HepG2 (cell line): ENCODE measurements around the gene IL1A. TPM values are rescaled to one million over a fixed set of nuclear protein-coding genes. Genes with fewer than 3 reads are reported as not detected.
A peak's percentile ranks its signal among the peaks of the same experiment; 100 is the strongest.

ENCODE experiments used
- CTCF ChIP-seq: sonication (generic); formaldehyde crosslinking; IDR thresholded peaks from 2 replicates; pipeline ENCODE4 v1.5.0; 2020; ENCODE audit warnings: mild to moderate bottlenecking, missing genetic modification reagents, moderate library complexity
- DDIT3 ChIP-seq: sonication (generic); formaldehyde crosslinking; IDR thresholded peaks from 2 replicates; pipeline ENCODE4 v1.4.0; 2020; ENCODE audit warnings: mild to moderate bottlenecking, missing genetic modification reagents
- EED ChIP-seq: sonication (generic); formaldehyde crosslinking; IDR thresholded peaks from 2 replicates; pipeline ENCODE4 v1.5.0; 2020; ENCODE audit warnings: mild to moderate bottlenecking, missing genetic modification reagents
- ELF1 ChIP-seq: sonication (generic); formaldehyde crosslinking; IDR thresholded peaks from 2 replicates; pipeline ENCODE4 v1.4.0; 2020; ENCODE audit warnings: missing genetic modification reagents
- FLYWCH1 ChIP-seq: sonication (generic); formaldehyde crosslinking; IDR thresholded peaks from 2 replicates; pipeline ENCODE4 v1.8.1; 2023; ENCODE audit warnings: mild to moderate bottlenecking, missing genetic modification reagents
- FOSL1 ChIP-seq: sonication (generic); formaldehyde crosslinking; IDR thresholded peaks from 2 replicates; pipeline ENCODE4 v1.9.0; 2021; ENCODE audit warnings: missing genetic modification reagents, borderline replicate concordance
- GATAD1 ChIP-seq: IDR thresholded peaks from 2 replicates; pipeline ENCODE4 v1.6.1; 2016; ENCODE audit warnings: missing genetic modification reagents, missing compliant biosample characterization
- LCORL ChIP-seq, 2 experiments: fragments of 450-650 bp in 1 of 2; sonication (generic) in 1 of 2; formaldehyde crosslinking in 1 of 2; IDR thresholded peaks; 2 replicates each; pipeline versions ENCODE4 v1.5.0 to v1.6.1; 2017 to 2020; ENCODE audit warnings: antibody characterized with exemption in 1 of 2, missing genetic modification reagents in 1 of 2
- PHB2 ChIP-seq: fragments of 450-650 bp; IDR thresholded peaks from 2 replicates; pipeline ENCODE4 v1.6.1; 2018; ENCODE audit not compliant: partially characterized antibody
- TAF15 ChIP-seq: fragments of 200-400 bp; formaldehyde crosslinking; IDR thresholded peaks from one replicate; pipeline ENCODE4 v1.6.1; 2018; ENCODE audit warnings: mild to moderate bottlenecking, low read depth, low read length; ENCODE audit not compliant: poor library complexity, severe bottlenecking
- TP53 ChIP-seq: sonication (generic); formaldehyde crosslinking; conservative IDR thresholded peaks from 2 replicates; pipeline ENCODE4 v1.4.0; 2020; ENCODE audit warnings: missing genetic modification reagents
- ZFP36L1 ChIP-seq: sonication (generic); formaldehyde crosslinking; IDR thresholded peaks from 2 replicates; pipeline ENCODE4 v1.8.0; 2022; ENCODE audit warnings: mild to moderate bottlenecking, missing genetic modification reagents, moderate library complexity
- ZNF234 ChIP-seq: sonication (generic); formaldehyde crosslinking; conservative IDR thresholded peaks from 2 replicates; pipeline ENCODE4 v1.5.1; 2020; ENCODE audit warnings: mild to moderate bottlenecking, missing genetic modification reagents
- ZNF33A ChIP-seq: sonication (generic); formaldehyde crosslinking; IDR thresholded peaks from 2 replicates; pipeline ENCODE4 v1.5.1; 2020; ENCODE audit warnings: missing genetic modification reagents, mild to moderate bottlenecking, moderate library complexity, borderline replicate concordance
- ZNF362 ChIP-seq: sonication (generic); formaldehyde crosslinking; IDR thresholded peaks from 2 replicates; pipeline ENCODE4 v1.4.0; 2020; ENCODE audit warnings: missing genetic modification reagents, mild to moderate bottlenecking, borderline replicate concordance
- ZNF382 ChIP-seq: sonication (generic); formaldehyde crosslinking; IDR thresholded peaks from 2 replicates; pipeline ENCODE4 v1.5.0; 2020; ENCODE audit warnings: missing genetic modification reagents, mild to moderate bottlenecking, borderline replicate concordance
- ZNF589 ChIP-seq: sonication (generic); formaldehyde crosslinking; conservative IDR thresholded peaks from 2 replicates; pipeline ENCODE4 v1.8.0; 2022; ENCODE audit warnings: mild to moderate bottlenecking, moderate library complexity, missing genetic modification reagents
- polyA plus RNA-seq, 8 experiments: library from polyadenylated mRNA; depleted of rRNA in 3 of 8; stranded (reverse) in 7 of 8; unstranded in 1 of 8; fragments of >200 nt; fragmentation: Illumina TruSeq in 4 of 8; extraction: Trizol in 4 of 8; gene quantifications; 2 replicates each; pipeline versions ENCODE4 v1.2.1 to v1.2.3, GENCODE V29; 2011 to 2016; ENCODE audit warnings: low read depth in 4 of 8, missing spikeins in 1 of 8, mixed read lengths in 1 of 8; ENCODE audit not compliant: insufficient read depth in 1 of 8
- total RNA-seq, 5 experiments: library from RNA; depleted of rRNA; stranded (reverse); fragments of >200 nt; fragmentation: Illumina TruSeq; extraction: Trizol; gene quantifications; 2 replicates each; pipeline ENCODE4 v1.2.3, GENCODE V29; 2016; ENCODE audit warnings: low read depth in 1 of 5
- TF ChIP-seq, protein P1 (sequence below): sonication (generic); formaldehyde crosslinking; IDR thresholded peaks from 2 replicates; pipeline ENCODE4 v1.8.1; 2023; ENCODE audit warnings: mild to moderate bottlenecking, missing genetic modification reagents, borderline replicate concordance
- TF ChIP-seq, protein P2 (sequence below): sonication (generic); formaldehyde crosslinking; IDR thresholded peaks from 2 replicates; pipeline ENCODE4 v1.5.1; 2020; ENCODE audit warnings: missing genetic modification reagents, mild to moderate bottlenecking, borderline replicate concordance
- TF ChIP-seq, protein P3 (sequence below): sonication (generic); formaldehyde crosslinking; IDR thresholded peaks from 2 replicates; pipeline ENCODE4 v1.4.0; 2020; ENCODE audit warnings: missing genetic modification reagents
- TF ChIP-seq, protein P4 (sequence below): IDR thresholded peaks from 2 replicates; pipeline ENCODE4 v1.6.1; 2012; ENCODE audit warnings: inconsistent platforms

The IL1A gene
- total and polyA plus RNA-seq, 2 of the 13 experiments (the other 11 are each of a cell fraction or from before 2014, with no cell fraction given), result not detected

DNA sequence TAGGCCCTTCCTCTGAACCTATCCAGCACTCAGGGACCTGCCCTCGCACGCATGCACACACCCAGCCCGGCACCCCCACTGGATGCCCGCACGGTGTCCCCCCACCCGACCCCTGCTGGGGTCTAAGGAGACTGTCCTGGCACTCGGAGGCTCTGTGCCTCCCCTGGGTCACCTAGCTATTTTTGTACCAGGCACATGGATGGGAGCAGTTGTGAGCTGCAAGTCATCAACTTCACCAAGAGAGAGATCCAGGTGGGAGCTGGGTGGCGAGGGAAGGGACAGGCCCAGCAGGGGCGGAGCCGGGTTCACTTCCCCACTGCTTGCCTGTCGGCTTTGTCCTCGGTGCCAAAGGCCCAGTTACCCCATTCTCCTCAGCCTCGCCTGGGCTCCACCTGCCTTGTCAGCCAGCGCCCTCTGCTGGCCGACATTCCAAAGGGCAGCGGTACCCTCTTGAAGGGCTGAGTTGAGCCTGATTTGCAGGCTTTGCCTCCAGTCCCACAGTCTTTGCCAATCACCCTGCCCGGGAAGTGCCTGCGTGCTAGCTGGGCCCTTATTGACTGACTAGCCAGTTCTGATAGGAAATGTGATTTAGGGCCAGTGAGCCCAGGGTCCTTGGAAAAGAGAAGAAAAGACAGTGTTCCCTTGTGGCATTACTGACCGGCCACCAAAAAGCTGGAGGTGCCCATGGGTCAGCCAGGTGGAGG is 57.7 kb downstream of the IL1A start (continued):
- peak; percentile 38; the same call in 1 of the 2 replicates for TF ChIP-seq ZNF362 (CRISPR knock-in tag)
- TF ChIP-seq TAF15, result no peak
- TF ChIP-seq, protein P1, sequence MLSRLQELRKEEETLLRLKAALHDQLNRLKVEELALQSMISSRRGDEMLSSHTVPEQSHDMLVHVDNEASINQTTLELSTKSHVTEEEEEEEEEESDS (CRISPR knock-in tag), result no peak
- TF ChIP-seq CTCF (CRISPR knock-in tag), result peak; percentile 100
- TF ChIP-seq ELF1, result peak; percentile 48; the same call in 1 of the 2 replicates
- no peak for TF ChIP-seq LCORL (IDR thresholded peaks at IDR 0.05)
- TF ChIP-seq LCORL (CRISPR knock-in tag; IDR thresholded peaks at IDR 0.05), result peak; percentile 78; the same call in 1 of the 2 replicates
- no peak for TF ChIP-seq FLYWCH1
- no peak for TF ChIP-seq ZNF234 (CRISPR knock-in tag)
- TF ChIP-seq ZNF33A, result no peak
- TF ChIP-seq ZNF382 (CRISPR knock-in tag), result no peak
- 0 out of 2 replicates have a peak, but pooled peaks have one; percentile 60 for TF ChIP-seq EED (CRISPR knock-in tag)
- TF ChIP-seq, protein P2, sequence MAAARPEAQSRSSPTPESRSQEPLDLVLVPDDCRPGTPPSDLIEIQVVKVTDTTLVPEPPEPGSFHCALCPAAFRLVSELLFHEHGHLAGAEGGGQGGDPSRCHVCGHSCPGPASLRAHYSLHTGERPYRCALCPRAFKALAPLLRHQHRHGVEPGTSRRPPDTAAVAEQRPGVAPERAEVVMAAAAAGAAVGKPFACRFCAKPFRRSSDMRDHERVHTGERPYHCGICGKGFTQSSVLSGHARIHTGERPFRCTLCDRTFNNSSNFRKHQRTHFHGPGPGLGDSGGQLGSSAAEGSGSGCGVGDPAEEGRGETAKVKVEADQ (CRISPR knock-in tag), result peak; percentile 74; the same call in 1 of the 2 replicates
- TF ChIP-seq TP53 (CRISPR knock-in tag), result no peak
- TF ChIP-seq PHB2, result no peak
- TF ChIP-seq, protein P3, sequence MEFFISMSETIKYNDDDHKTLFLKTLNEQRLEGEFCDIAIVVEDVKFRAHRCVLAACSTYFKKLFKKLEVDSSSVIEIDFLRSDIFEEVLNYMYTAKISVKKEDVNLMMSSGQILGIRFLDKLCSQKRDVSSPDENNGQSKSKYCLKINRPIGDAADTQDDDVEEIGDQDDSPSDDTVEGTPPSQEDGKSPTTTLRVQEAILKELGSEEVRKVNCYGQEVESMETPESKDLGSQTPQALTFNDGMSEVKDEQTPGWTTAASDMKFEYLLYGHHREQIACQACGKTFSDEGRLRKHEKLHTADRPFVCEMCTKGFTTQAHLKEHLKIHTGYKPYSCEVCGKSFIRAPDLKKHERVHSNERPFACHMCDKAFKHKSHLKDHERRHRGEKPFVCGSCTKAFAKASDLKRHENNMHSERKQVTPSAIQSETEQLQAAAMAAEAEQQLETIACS (CRISPR knock-in tag), result no peak
- TF ChIP-seq, protein P4, sequence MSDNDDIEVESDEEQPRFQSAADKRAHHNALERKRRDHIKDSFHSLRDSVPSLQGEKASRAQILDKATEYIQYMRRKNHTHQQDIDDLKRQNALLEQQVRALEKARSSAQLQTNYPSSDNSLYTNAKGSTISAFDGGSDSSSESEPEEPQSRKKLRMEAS, result peak; percentile 81
- peak; percentile 73 for TF ChIP-seq GATAD1 (CRISPR knock-in tag)
- TF ChIP-seq FOSL1 (CRISPR knock-in tag), result no peak
- no peak for TF ChIP-seq DDIT3 (CRISPR knock-in tag)
- TF ChIP-seq ZNF589 (CRISPR knock-in tag), result no peak
- no peak for TF ChIP-seq ZFP36L1 (CRISPR knock-in tag)
